Natural killer cell (primary cell): ENCODE data around the gene TTYH1. TPM values are rescaled to one million over a fixed set of nuclear protein-coding genes. Genes with fewer than 3 reads are reported as not detected.

Experiments used
- ATAC-seq, 3 donors: fragments of 150-1000 bp in 2 of 3; fragments of 200-7000 bp in 1 of 3; cut with Tn5 transposase; 1 replicate in 1 of 3; 2 replicates in 2 of 3; pipeline ENCODE4 v1.10.0; 2021; ENCODE audit warnings: mild to moderate bottlenecking in 2 of 3, moderate library complexity in 2 of 3
- DNase-seq, 2 donors: peaks; one replicate each; pipeline versions ENCODE4 v3.0.0 to v3.0.0-alpha.2; 2013 to 2021; ENCODE audit warnings: mixed read lengths in 1 of 2
- H3K27ac ChIP-seq: one replicate; pipeline ENCODE4 v1.5.1; 2013; ENCODE audit warnings: mild to moderate bottlenecking, low read length
- H3K27me3 ChIP-seq: one replicate; pipeline ENCODE4 v1.6.1; 2013; ENCODE audit warnings: low read length; ENCODE audit not compliant: control insufficient read depth, insufficient read depth
- H3K36me3 ChIP-seq: one replicate; pipeline ENCODE4 v1.6.1; 2013; ENCODE audit warnings: low read length; ENCODE audit not compliant: control insufficient read depth, insufficient read depth
- H3K4me1 ChIP-seq: one replicate; pipeline ENCODE4 v1.6.1; 2013; ENCODE audit warnings: low read length; ENCODE audit not compliant: control insufficient read depth, insufficient read depth
- H3K4me3 ChIP-seq: one replicate; pipeline ENCODE4 v1.5.1; 2013; ENCODE audit warnings: low read length
- H3K9me3 ChIP-seq: one replicate; pipeline ENCODE4 v1.6.1; 2013; ENCODE audit warnings: low read length; ENCODE audit not compliant: control insufficient read depth, insufficient read depth
- H3K27ac Mint-ChIP-seq, 2 donors: one replicate each; pipeline ENCODE4 v1.8.0; 2022; ENCODE audit warnings: mild to moderate bottlenecking in 2 of 2, mixed read lengths in 2 of 2, moderate library complexity in 1 of 2
- H3K27me3 Mint-ChIP-seq, 2 donors: one replicate each; pipeline ENCODE4 v1.8.0; 2022; ENCODE audit warnings: low read depth in 2 of 2, mixed read lengths in 2 of 2
- H3K36me3 Mint-ChIP-seq: one replicate; pipeline ENCODE4 v1.8.0; 2022; ENCODE audit warnings: mixed read lengths
- H3K4me1 Mint-ChIP-seq, 2 donors: one replicate each; pipeline ENCODE4 v1.8.0; 2022; ENCODE audit warnings: mixed read lengths in 2 of 2
- H3K4me3 Mint-ChIP-seq: one replicate; pipeline ENCODE4 v1.8.0; 2022; ENCODE audit warnings: mild to moderate bottlenecking, moderate library complexity, mixed read lengths
- H3K9me3 Mint-ChIP-seq, 2 donors: one replicate each; pipeline ENCODE4 v1.8.0; 2022; ENCODE audit warnings: mixed read lengths in 2 of 2
- WGBS: methylation state at CpG from one replicate; pipeline ENCODE4 v1.1.7; 2013; ENCODE audit warnings: missing lambda C conversion rate; ENCODE audit not compliant: insufficient coverage; 5-methylcytosine and 5-hydroxymethylcytosine counted together
- intact Hi-C: fragments of 100-400 bp; cut with micrococcal nuclease; formaldehyde crosslinking; loops from one replicate; pipeline ENCODE4 v1.14.2; 2022
- total RNA-seq, 4 donors: library from RNA; stranded (reverse); fragments of 120-200 nt in 1 of 4; gene quantifications; one replicate each; pipeline versions ENCODE4 v1.2.3 to v1.2.4, GENCODE V29; 2013 to 2022
- TF ChIP-seq, protein P1 (sequence below): fragments of 200-600 bp; IDR thresholded peaks from one replicate; pipeline ENCODE4 v1.8.0; 2022; ENCODE audit warnings: antibody characterized with exemption

Gene TTYH1
- total RNA-seq, 3 donors from 2014 or later (not counting 1 experiment from before 2014, with no cell fraction given) = 0.59 to 0.84 (median 0.65) TPM

DNA sequence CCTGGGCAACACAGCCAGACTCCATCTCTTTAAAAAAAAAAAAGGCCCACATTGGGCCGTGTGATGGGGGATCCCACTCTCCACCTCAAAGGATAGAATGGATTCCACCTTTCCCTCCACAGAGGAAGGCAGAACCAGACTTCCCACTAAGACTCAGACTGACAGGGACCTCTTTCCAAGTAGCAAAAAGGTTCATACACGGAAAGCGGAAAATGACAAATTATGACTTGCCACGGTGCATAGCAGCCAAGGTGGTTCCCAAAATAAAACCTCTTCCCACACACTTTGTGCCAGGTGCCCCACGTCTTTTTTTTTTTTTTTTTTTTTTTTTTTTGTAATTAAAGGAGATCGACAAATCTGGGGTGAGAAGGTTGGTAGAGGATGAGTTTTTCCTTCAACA lies 14.4 kb upstream of the TTYH1 start:
- Histone ChIP-seq H3K27ac (no peak overlapping the region), H3K27me3 (no peaks in the 10 kb centered on the region), H3K36me3 (no peaks in the 10 kb centered on the region), H3K9me3 (no peaks in the 10 kb centered on the region), H3K4me3 (no peak overlapping the region), H3K4me1 (no peaks in the 10 kb centered on the region)
- DNase-seq (no peak), ATAC-seq (no peak)
- 82% methylated on average over 4 of the region's 6 CpGs for WGBS
- H3K9me3 Mint-ChIP-seq = no peaks in the 10 kb centered on the region
- H3K4me1 Mint-ChIP-seq = no peaks in the 10 kb centered on the region
- H3K27me3 Mint-ChIP-seq = peaks cover 0 to 3% of the 10 kb centered on the region in 2 donors
- H3K27ac Mint-ChIP-seq = no peak overlapping the region
- intact Hi-C loops = no loop called here
- no peaks in the 10 kb centered on the region for H3K36me3 Mint-ChIP-seq
- TF ChIP-seq, protein P1, sequence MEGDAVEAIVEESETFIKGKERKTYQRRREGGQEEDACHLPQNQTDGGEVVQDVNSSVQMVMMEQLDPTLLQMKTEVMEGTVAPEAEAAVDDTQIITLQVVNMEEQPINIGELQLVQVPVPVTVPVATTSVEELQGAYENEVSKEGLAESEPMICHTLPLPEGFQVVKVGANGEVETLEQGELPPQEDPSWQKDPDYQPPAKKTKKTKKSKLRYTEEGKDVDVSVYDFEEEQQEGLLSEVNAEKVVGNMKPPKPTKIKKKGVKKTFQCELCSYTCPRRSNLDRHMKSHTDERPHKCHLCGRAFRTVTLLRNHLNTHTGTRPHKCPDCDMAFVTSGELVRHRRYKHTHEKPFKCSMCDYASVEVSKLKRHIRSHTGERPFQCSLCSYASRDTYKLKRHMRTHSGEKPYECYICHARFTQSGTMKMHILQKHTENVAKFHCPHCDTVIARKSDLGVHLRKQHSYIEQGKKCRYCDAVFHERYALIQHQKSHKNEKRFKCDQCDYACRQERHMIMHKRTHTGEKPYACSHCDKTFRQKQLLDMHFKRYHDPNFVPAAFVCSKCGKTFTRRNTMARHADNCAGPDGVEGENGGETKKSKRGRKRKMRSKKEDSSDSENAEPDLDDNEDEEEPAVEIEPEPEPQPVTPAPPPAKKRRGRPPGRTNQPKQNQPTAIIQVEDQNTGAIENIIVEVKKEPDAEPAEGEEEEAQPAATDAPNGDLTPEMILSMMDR = no peak
- no peak overlapping the region for H3K4me3 Mint-ChIP-seq

DNA sequence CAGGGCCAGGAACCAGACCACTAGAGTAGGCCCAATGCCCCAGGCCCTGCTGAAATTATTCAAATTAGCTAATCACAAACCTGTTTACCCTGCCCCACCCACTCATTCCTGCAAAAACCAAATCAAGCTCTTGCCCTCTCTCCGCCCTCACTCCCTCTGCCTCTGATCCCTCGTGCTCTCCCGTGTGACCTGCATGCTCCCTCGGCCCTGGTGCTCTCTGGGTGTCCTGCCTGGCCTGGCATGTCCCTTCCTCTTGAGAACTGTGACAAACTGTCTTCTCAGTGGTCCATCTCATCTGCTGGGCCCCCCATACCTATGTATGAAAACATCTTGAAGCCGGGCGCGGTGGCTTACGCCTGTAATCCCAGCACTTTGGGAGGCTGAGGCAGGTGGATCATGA lies 12.2 kb upstream of the TTYH1 start:
- no peaks in the 10 kb centered on the region for H3K36me3 ChIP-seq
- no peak for DNase-seq
- Mint-ChIP-seq H3K4me1 (no peaks in the 10 kb centered on the region), H3K4me3 (no peak overlapping the region), H3K9me3 (peaks cover 0 to under 1% of the 10 kb centered on the region in 2 donors), H3K27me3 (peaks cover 0 to 3% of the 10 kb centered on the region in 2 donors), H3K27ac (no peak overlapping the region), H3K36me3 (no peaks in the 10 kb centered on the region)
- H3K27ac ChIP-seq = no peak overlapping the region
- H3K4me3 ChIP-seq = no peak overlapping the region
- intact Hi-C loops = no loop called here
- no peak for ATAC-seq
- WGBS = 93% methylated on average over 8 of the region's 8 CpGs
- no peaks in the 10 kb centered on the region for H3K9me3 ChIP-seq
- TF ChIP-seq, protein P1 = no peak
- H3K4me1 ChIP-seq = no peaks in the 10 kb centered on the region
- no peaks in the 10 kb centered on the region for H3K27me3 ChIP-seq

DNA sequence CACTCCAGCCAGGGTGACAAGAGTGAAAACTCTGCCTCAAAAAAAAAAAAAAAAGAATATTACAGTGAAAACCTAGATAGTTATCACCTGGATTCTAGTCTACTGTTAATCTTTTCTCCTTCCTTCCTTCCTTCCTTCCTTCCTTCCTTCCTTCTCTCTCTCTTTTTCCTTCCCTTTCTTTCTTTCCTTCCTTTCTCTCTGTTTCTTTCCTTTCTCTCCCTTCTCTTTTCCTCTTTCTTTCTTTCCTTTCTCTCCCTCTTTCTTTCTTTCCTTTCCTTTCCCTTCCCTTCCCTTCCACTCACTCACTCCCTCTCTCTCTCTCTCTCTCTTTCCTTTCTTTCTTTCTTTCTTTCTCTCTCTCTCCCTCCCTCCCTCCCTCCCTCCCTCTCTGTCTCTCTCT lies 9.6 kb upstream of the TTYH1 start:
- H3K36me3 Mint-ChIP-seq = no peaks in the 10 kb centered on the region
- Histone ChIP-seq H3K27me3 (no peaks in the 10 kb centered on the region), H3K4me1 (no peaks in the 10 kb centered on the region), H3K9me3 (no peaks in the 10 kb centered on the region), H3K4me3 (no peak overlapping the region), H3K36me3 (no peaks in the 10 kb centered on the region), H3K27ac (no peak overlapping the region)
- intact Hi-C loops = no loop called here
- ATAC-seq (no peak), DNase-seq (no peak)
- H3K4me1 Mint-ChIP-seq = no peaks in the 10 kb centered on the region
- no peak overlapping the region for H3K4me3 Mint-ChIP-seq
- TF ChIP-seq, protein P1 = no peak
- peaks cover 2 to 3% of the 10 kb centered on the region in 2 donors for H3K27me3 Mint-ChIP-seq
- no peak overlapping the region for H3K27ac Mint-ChIP-seq
- H3K9me3 Mint-ChIP-seq = peaks cover 2 to 3% of the 10 kb centered on the region in 2 donors

DNA sequence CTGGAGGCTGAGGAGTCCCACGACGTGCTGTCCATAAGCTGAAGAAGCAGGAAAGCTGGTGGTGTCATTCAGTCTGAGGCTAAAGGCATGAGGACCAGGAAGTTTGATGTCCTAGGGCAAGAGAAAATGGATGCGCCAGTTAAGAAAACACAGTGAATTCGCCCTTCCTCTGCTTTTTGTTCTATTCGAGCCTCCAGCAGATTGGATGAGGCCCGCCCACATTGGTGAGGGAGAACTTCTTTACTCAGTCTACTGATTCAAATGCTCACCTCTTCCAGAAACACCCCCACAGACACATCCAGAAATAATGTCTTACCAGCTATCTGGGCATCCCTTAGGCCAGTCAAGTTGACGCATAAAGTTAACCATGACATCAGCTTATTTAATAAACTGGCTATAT lies 7.5 kb upstream of the TTYH1 start:
- Mint-ChIP-seq H3K27me3 (peaks cover 9% of the 10 kb centered on the region in 2 donors), H3K4me1 (no peaks in the 10 kb centered on the region), H3K4me3 (no peak overlapping the region), H3K27ac (peak overlapping the region; percentile 70 to 86), H3K9me3 (peaks cover 2 to 3% of the 10 kb centered on the region in 2 donors), H3K36me3 (no peaks in the 10 kb centered on the region)
- intact Hi-C loops = no loop called here
- no peaks in the 10 kb centered on the region for H3K4me1 ChIP-seq
- no peaks in the 10 kb centered on the region for H3K9me3 ChIP-seq
- H3K36me3 ChIP-seq = no peaks in the 10 kb centered on the region
- ATAC-seq = no peak
- 91% methylated on average over 7 of the region's 7 CpGs for WGBS
- DNase-seq = no peak
- no peak overlapping the region for H3K27ac ChIP-seq
- H3K4me3 ChIP-seq = no peak overlapping the region
- TF ChIP-seq, protein P1 = no peak
- H3K27me3 ChIP-seq = peaks cover under 1% of the 10 kb centered on the region
